ENCODE data around the gene CD28. TPM values are rescaled to one million over a fixed set of nuclear protein-coding genes. Genes with fewer than 3 reads are reported as not detected.

Gene CD28
- total RNA-seq, 1 donor, result not detected

- no peak for TF ChIP-seq CTCF (IDR thresholded peaks at IDR 0.05; ENCODE audit: insufficient read depth, low read length)
- no peak overlapping the region for H3K4me3 ChIP-seq (ENCODE audit: low read depth, low read length)
- peak; percentile 16 for DNase-seq (ENCODE audit: low read depth)
These were observed 81.5 kb downstream of the CD28 start for GRCh38 chr2:203787979-203788378.

Small RNAs within 50 kb of the gene (small RNA-seq; reads per million reads assigned to genes)
- not detected for gene AC125238.1
- gene RNU6-474P, result not detected

Other genes starting within 250 kb of the CD28 start
- 16.5 and 18.8 TPM in 2 replicates for gene RAPH1, start 171.3 kb upstream of the CD28 start, total RNA-seq (ENCODE audit: low replicate concordance)
- gene CTLA4, start 161.1 kb downstream of the CD28 start, total RNA-seq (ENCODE audit: low replicate concordance), result not detected in 2 replicates
- not detected in 2 replicates for gene ICOS, start 230.1 kb downstream of the CD28 start, total RNA-seq (ENCODE audit: low replicate concordance)

Data from fibroblast of the aortic adventitia (primary cell).